Measurements from ENCODE around the gene SNX27.

SNX27 gene

DNA sequence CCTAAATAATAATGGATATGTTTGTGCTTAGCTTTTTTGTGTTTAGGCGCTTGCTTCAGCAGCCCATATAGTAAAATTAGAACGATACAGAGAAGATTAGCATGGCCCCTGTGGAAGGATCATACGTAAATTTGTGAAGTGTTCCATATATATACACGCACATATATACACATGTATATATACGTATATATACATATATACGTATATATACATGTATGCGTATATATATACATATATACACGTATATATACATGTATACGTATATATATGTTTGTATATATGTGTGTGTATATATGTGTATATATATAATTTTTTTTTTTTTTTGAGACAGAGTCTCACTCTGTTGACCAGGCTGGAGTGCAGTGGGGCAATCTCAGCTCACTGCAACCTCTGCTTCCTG, 17.4 kb downstream of the SNX27 start:
- TF ChIP-seq TAF1 (IDR thresholded peaks at IDR 0.05; ENCODE audit: borderline replicate concordance, insufficient read depth, low read length) (no peak), SIN3A (IDR thresholded peaks at IDR 0.05; ENCODE audit: borderline replicate concordance, insufficient read depth, low read length) (no peak), POLR2AphosphoS5 (IDR thresholded peaks at IDR 0.05; ENCODE audit: low read depth, low read length) (no peak), FOXP2 (optimal IDR thresholded peaks at IDR 0.05; ENCODE audit: borderline replicate concordance, extremely low read depth, extremely low read length, insufficient read depth) (no peak)
- TF ChIP-seq, protein P1, sequence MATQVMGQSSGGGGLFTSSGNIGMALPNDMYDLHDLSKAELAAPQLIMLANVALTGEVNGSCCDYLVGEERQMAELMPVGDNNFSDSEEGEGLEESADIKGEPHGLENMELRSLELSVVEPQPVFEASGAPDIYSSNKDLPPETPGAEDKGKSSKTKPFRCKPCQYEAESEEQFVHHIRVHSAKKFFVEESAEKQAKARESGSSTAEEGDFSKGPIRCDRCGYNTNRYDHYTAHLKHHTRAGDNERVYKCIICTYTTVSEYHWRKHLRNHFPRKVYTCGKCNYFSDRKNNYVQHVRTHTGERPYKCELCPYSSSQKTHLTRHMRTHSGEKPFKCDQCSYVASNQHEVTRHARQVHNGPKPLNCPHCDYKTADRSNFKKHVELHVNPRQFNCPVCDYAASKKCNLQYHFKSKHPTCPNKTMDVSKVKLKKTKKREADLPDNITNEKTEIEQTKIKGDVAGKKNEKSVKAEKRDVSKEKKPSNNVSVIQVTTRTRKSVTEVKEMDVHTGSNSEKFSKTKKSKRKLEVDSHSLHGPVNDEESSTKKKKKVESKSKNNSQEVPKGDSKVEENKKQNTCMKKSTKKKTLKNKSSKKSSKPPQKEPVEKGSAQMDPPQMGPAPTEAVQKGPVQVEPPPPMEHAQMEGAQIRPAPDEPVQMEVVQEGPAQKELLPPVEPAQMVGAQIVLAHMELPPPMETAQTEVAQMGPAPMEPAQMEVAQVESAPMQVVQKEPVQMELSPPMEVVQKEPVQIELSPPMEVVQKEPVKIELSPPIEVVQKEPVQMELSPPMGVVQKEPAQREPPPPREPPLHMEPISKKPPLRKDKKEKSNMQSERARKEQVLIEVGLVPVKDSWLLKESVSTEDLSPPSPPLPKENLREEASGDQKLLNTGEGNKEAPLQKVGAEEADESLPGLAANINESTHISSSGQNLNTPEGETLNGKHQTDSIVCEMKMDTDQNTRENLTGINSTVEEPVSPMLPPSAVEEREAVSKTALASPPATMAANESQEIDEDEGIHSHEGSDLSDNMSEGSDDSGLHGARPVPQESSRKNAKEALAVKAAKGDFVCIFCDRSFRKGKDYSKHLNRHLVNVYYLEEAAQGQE (IDR thresholded peaks at IDR 0.05; ENCODE audit: insufficient read depth in 1 of 2, low read depth in 2 of 2, low read length in 2 of 2) = no peak

DNA sequence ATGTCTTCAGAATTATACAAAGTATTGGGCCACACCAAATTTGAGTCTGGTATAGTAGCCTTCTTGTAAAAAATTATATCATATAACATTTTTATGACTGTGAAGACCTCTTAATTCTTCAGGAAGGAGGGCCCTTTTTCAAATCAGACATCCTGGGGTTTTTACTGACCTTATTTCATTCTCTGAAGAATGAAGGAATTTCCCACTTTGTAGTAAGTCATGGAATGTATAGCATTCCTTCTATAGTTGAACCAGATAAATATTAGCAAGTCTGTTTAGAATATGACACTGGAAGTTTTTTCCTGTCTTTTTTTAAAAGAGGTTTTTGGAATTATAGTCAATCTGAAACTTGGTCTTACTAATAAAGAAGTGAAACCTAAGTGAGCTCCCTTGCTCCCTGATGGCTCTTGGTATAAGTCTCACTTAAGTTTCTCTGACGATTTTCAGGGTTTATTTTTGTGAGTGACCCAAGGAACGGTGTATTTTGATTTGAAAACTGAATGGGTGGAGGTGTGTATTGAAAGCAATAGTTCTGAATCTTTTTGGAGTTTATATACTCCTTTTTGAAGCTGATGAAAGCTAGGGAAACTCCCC, 23.7 kb downstream of the SNX27 start:
- TF ChIP-seq SIN3A (IDR thresholded peaks at IDR 0.05; ENCODE audit: borderline replicate concordance, insufficient read depth, low read length) (no peak), TAF1 (IDR thresholded peaks at IDR 0.05; ENCODE audit: borderline replicate concordance, insufficient read depth, low read length) (no peak), FOXP2 (optimal IDR thresholded peaks at IDR 0.05; ENCODE audit: borderline replicate concordance, extremely low read depth, extremely low read length, insufficient read depth) (no peak), POLR2AphosphoS5 (IDR thresholded peaks at IDR 0.05; ENCODE audit: low read depth, low read length) (no peak)
- TF ChIP-seq, protein P1 (IDR thresholded peaks at IDR 0.05; ENCODE audit: insufficient read depth in 1 of 2, low read depth in 2 of 2, low read length in 2 of 2) = no peak

DNA sequence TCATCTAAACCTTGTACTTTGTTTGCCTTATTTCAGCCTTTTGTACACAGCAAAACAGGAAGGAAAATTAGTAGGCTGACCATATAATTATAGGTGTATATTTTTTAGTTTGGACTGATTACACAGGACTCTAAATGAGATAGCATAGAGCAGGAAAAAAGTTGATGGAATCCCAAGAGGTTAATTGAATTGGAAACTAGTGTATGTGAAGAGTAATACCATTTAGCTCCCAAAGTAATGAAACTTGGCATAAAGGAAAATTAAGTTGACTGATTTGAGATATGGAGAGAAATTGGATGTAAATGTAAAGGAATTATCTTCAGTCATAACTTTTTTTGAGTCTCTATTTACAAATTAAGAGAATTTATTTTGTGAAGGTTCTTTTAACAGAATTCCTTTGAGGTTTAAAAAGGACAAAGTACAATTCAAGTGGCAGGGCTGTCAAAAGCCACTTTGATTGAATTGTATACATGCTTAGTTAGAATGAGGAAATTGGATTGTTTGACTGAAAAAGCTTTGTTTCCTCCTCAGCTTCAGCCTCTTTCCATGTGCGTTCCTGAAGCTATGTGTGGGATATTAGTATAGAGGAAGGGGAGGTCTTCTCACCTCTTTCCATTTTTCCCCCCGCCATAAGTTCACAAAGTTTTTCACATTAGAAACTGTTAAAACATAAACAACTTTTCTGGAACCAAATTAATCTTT, 26.4 kb downstream of the SNX27 start:
- TF ChIP-seq, protein P1 (IDR thresholded peaks at IDR 0.05; ENCODE audit: insufficient read depth in 1 of 2, low read depth in 2 of 2, low read length in 2 of 2) = no peak
- TF ChIP-seq FOXP2 (optimal IDR thresholded peaks at IDR 0.05; ENCODE audit: borderline replicate concordance, extremely low read depth, extremely low read length, insufficient read depth) (no peak), TAF1 (IDR thresholded peaks at IDR 0.05; ENCODE audit: borderline replicate concordance, insufficient read depth, low read length) (no peak), SIN3A (IDR thresholded peaks at IDR 0.05; ENCODE audit: borderline replicate concordance, insufficient read depth, low read length) (no peak), POLR2AphosphoS5 (IDR thresholded peaks at IDR 0.05; ENCODE audit: low read depth, low read length) (no peak)

DNA sequence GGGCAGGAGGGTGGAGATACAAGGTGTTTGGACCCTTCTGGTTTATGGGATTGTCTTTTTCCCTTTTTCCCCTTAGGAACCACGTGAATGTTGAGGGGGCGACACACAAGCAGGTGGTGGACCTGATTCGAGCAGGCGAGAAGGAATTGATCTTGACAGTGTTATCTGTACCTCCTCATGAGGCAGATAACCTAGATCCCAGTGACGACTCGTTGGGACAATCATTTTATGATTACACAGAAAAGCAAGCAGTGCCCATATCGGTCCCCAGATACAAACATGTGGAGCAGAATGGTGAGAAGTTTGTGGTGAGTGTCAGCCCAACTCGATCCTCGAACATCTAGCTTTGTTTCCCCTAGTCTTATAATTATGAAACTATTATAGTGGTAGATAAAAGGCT, 27.0 kb downstream of the SNX27 start:
- TF ChIP-seq, protein P1 (IDR thresholded peaks at IDR 0.05; ENCODE audit: insufficient read depth in 1 of 2, low read depth in 2 of 2, low read length in 2 of 2) = no peak
- no peak for TF ChIP-seq FOXP2 (optimal IDR thresholded peaks at IDR 0.05; ENCODE audit: borderline replicate concordance, extremely low read depth, extremely low read length, insufficient read depth)
